ENCODE measurements around the gene FLT3LG.
A peak's percentile ranks its signal among the peaks of the same experiment; 100 is the strongest.

FLT3LG gene

GRCh38 chr19:49473868-49474541 lies at the start of gene FLT3LG:
TSS of gene FLT3LG (plus strand) at chr19:49474215. CDS start at chr19:49474640, 425 bp downstream.
- DNase-seq = no peak

- DNase-seq = no peak
Measured at GRCh38 chr19:49425178-49425577, 48.8 kb upstream of the FLT3LG start, which contains the start of gene GFY. TSS of gene GFY (plus strand) at chr19:49425388. CDS start at chr19:49426431, 1,043 bp downstream.

GRCh38 chr19:49425922-49426592 lies 48.0 kb upstream of the FLT3LG start:
- peak; percentile 53 for DNase-seq

GRCh38 chr19:49427339-49427738 lies 46.7 kb upstream of the FLT3LG start:
- no peak for DNase-seq

GRCh38 chr19:49427855-49428546 lies 46.0 kb upstream of the FLT3LG start:
- DNase-seq = peak; percentile 26

GRCh38 chr19:49428547-49429451 lies 45.2 kb upstream of the FLT3LG start:
- DNase-seq = no peak

- DNase-seq = no peak
Measured at GRCh38 chr19:49430172-49430677, 43.8 kb upstream of the FLT3LG start.

GRCh38 chr19:49430678-49431329 lies 43.2 kb upstream of the FLT3LG start:
- DNase-seq = no peak

- DNase-seq = no peak
Measured at GRCh38 chr19:49431330-49431749, 42.7 kb upstream of the FLT3LG start.

- no peak for DNase-seq
Measured at GRCh38 chr19:49432141-49433073, 41.6 kb upstream of the FLT3LG start.

GRCh38 chr19:49433240-49433901 lies 40.6 kb upstream of the FLT3LG start:
- no peak for DNase-seq

GRCh38 chr19:49434907-49435583 lies 39.0 kb upstream of the FLT3LG start:
- no peak for DNase-seq

GRCh38 chr19:49435670-49436069 lies 38.3 kb upstream of the FLT3LG start:
- DNase-seq = no peak

- DNase-seq = no peak
Measured at GRCh38 chr19:49436381-49437017, 37.5 kb upstream of the FLT3LG start.

GRCh38 chr19:49437231-49437630 lies 36.8 kb upstream of the FLT3LG start:
- no peak for DNase-seq

GRCh38 chr19:49438261-49438660 lies 35.8 kb upstream of the FLT3LG start:
- no peak for DNase-seq

GRCh38 chr19:49439836-49440235 lies 34.2 kb upstream of the FLT3LG start:
- DNase-seq = no peak

- DNase-seq = no peak
Measured at GRCh38 chr19:49440439-49441209, 33.4 kb upstream of the FLT3LG start.

Data from NCI-H526 treated with DMSO at 0.1 percent for 48 hours (cell line).